ENCODE measurements around the gene SHISAL2A.

GRCh38 chr1:52672946-52673345, 40.0 kb downstream of the SHISAL2A start:
- TF ChIP-seq CTCF (IDR thresholded peaks at IDR 0.05; ENCODE audit: low read depth, low read length, missing input control): no peak
- no peak for TF ChIP-seq YY1 (IDR thresholded peaks at IDR 0.05)

Measured in liver (tissue), 2 donors.